HG03066 (cell line): ENCODE measurements around the gene NFIL3.
"Not testable (repeated sequence)": the region's sequence is repeated elsewhere in the genome, so short reads cannot be mapped to it uniquely, and the experiment has no call there.

Experiments used
- ATAC-seq: cut with Tn5 transposase; IDR thresholded peaks from one replicate; pipeline ENCODE4 v1.9.1; 2021; ENCODE audit warnings: low read depth; ENCODE audit not compliant: unreplicated experiment

NFIL3 gene

GRCh38 chr9:91423785-91424402 lies at the start of gene NFIL3:
Gene NFIL3 (minus strand): TSS chr9:91423832. CDS start chr9:91410734, 13,098 bp downstream.
- ATAC-seq: peak; percentile 73

- ATAC-seq: not testable (repeated sequence)
These were observed 47.9 kb upstream of the NFIL3 start for GRCh38 chr9:91471524-91471923.

- no peak for ATAC-seq
These were observed 41.8 kb upstream of the NFIL3 start for GRCh38 chr9:91465420-91465819.

GRCh38 chr9:91458906-91459305 lies 35.3 kb upstream of the NFIL3 start:
- no peak for ATAC-seq

GRCh38 chr9:91452844-91453243 lies 29.2 kb upstream of the NFIL3 start:
- no peak for ATAC-seq

GRCh38 chr9:91451431-91452270 lies 28.0 kb upstream of the NFIL3 start:
- no peak for ATAC-seq

DNA sequence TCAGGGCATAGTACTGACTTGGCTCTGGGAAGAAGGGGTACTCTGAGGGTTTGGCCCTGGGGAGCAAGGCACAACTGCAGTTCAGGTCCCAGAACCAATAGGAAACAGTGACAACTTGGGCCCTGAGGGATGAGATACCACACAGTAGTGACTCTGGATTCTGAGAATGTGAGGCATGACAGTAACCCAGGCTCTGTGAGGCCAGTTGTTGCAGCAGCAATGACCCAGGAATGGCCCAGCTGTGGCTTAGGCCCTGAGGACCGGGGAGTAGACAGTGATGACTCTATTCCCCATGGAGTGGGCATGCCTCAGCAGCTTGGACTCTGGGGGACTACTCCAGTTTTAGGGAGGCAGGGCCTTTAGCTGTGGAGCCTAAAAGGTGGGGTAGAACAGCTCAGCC lies 21.5 kb upstream of the NFIL3 start:
- ATAC-seq: no peak

DNA sequence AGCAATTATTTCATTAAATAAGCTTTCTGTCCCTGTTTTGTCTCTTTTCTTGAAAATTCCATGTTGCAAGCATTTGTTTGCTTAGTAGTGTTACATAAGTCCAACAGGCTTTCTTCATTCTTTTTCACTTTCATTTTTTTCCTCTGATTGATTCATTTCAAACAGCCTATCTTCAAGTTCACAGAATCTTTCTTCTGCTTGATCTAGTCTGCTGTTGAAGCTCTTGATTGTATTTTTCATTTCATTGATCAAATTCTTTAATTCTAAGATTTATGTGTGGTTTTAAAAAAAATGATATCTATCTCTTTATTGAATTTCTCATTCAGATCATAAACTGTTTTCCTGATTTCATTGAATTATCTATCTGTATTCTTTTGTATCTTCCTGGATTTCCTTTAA lies 20.4 kb upstream of the NFIL3 start:
- ATAC-seq: no peak

GRCh38 chr9:91443321-91443993 lies 19.8 kb upstream of the NFIL3 start:
- no peak for ATAC-seq

DNA sequence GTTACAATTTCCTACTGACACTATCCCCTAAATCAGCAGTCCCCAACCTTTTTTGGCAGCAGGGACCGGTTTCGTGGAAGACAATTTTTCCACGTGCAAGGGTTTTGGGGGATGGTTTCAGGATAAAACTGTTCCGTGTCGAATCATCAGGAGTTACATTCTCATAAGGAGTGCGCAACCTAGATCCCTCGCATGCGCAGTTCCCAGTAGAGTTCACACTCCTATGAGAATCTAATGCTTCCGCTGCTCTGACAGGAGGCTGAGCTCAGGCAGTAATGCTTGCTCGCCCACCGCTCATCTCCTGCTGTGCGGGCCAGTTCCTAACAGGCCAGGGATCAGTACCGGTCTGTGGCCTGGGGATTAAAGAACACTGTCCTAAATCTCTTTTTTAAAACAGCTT lies 13.2 kb upstream of the NFIL3 start:
- no peak for ATAC-seq

- ATAC-seq: no peak
These were observed 9.5 kb upstream of the NFIL3 start for GRCh38 chr9:91433180-91433579.

DNA sequence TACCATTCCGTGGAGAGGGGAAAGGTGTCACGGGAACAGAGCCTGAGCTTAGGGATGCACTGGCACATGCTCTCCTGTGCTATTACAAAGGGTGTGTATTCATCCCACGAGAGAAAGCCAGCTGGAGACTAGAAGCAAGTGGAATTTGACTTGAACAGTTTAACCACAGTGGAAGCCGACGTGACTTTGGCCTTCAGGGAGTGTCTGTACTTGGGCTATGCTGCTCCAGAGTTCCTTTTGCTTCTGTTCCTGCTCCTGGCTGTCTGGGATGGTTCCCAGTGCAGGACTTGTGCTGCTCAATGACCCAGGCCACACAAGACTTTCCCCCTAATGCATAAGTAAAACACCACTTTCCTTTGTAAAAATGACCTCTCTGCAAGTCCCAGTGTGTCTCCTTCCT lies 7.9 kb upstream of the NFIL3 start:
- ATAC-seq: no peak

DNA sequence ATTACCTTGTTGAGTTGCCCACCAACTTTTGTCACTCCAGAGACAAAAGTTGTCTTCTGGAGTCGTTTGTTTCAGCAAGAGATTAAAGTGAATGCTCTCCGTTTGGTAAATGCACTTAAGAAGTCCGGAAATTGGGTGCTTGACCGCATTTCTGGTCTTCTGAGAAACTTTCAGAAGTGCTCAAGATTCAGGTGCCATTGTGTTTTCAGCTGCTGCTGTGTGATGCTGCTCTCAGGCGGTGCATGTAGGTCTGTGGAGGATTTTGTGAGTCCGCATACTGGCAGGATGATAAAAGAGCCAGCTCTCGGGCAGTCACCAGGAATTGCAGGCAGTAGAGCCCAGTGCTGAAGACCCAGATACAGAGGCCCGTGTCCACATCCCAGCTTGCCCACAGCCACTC lies 5.9 kb upstream of the NFIL3 start:
- ATAC-seq: no peak

GRCh38 chr9:91428927-91429351 lies 5.3 kb upstream of the NFIL3 start:
- ATAC-seq: no peak

DNA sequence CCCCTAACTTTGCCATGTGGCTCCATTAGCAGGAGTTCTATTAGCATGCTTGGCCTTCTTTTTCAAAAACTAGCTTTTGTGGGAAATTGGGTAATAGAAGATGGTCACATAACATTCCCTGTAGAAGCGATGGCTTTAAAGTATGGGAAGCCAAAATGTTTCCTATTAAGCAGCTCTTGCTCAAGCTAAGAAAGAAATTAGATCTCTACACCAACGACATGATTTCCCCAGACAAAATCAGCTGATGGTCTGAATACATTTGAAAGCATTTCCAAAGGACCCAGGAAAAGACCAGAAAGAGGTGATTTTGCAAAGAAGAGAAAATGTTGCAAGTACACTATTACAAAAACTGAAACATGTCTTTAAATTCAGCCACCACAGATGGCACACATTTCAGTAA lies 4.8 kb upstream of the NFIL3 start:
- no peak for ATAC-seq

DNA sequence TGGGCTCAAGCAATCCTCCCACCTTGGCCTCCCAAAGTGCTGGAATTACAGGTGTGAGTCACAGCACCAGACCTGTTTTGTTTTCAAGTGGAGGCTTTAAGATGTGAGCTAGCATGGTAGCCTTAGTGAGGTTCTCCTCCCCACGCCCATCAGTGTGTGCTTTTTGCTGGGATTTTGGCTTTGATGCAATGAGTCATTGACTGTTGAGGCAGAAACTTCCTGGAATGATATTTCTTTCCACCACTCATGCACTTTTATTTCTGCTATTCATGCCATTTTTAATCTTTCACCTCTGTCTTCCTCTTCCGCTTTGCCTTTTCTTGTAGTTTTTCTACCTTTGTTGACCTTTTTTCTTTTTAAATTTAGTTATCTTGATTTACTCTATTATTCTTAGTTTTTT lies 4.2 kb upstream of the NFIL3 start:
- no peak for ATAC-seq

DNA sequence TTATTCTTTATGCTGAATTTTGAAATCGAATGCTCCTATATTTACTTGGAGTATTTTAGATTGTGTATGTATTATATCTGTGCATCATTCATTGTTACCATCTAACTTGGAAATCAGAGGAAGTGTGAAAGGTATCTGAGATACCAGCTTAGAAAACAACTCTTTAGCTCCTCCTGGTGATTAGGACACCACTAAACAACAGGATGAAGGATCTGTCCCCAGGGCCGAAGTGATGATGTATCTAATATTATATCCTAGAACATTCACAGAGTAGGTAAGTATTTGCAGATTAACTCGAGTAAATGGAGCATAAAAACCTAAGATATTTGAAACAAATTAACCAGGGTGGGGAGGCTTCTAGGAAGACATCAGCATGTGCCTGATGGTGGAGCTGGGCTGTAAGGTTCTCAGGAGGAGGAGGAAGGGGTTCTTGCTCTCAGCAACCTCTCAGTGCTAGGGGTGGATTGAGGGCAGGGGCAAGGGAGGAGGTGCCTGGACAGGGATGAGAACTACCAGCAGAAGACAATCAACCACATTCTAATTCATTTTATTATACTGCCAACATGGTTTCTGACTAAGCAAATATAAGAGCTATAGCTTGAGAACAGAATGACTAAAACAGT lies 2.6 kb upstream of the NFIL3 start:
- no peak for ATAC-seq

DNA sequence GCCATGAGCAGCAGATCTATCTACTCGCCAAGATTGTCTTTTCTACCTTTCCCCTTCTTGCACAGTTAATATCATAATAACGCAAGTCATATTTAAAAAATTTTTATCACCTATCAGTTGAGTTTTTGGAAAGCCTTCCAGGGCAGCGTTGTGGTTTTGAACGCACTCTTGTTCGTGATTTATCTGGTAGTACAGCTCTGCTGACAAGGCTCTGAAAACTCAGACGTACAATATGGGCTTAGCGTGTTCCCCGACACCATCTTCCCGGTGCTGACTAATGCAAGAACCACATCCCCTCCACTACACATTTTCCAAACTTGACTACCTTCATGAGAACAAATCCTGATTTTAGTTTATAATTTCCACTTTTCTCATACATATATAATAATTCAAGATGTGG lies 1.6 kb upstream of the NFIL3 start:
- no peak for ATAC-seq

- ATAC-seq: peak; percentile 22
These were observed 958 bp upstream of the NFIL3 start for GRCh38 chr9:91424403-91425176.
